GM19467 (cell line): ENCODE results near the gene MSH6.

Experiments
- ATAC-seq: cut with Tn5 transposase; IDR thresholded peaks from one replicate; pipeline ENCODE4 v1.9.1; 2021; ENCODE audit warnings: mild to moderate bottlenecking, moderate library complexity; ENCODE audit not compliant: unreplicated experiment

The MSH6 gene

GRCh38 chr2:47782671-47783485 is at the start of gene MSH6:
MSH6 (plus strand) TSS chr2:47783145; CDS start chr2:47783234, 89 bp downstream.
- ATAC-seq, result peak; percentile 74

- no peak for ATAC-seq
Measured at GRCh38 chr2:47735136-47735869, 47.6 kb upstream of the MSH6 start.

GRCh38 chr2:47735912-47736311 is 47.0 kb upstream of the MSH6 start:
- ATAC-seq, result no peak

- ATAC-seq, result no peak
Measured at GRCh38 chr2:47737191-47737975, 45.6 kb upstream of the MSH6 start.

- no peak for ATAC-seq
Measured at GRCh38 chr2:47738331-47738730, 44.6 kb upstream of the MSH6 start.

GRCh38 chr2:47741101-47741500 is 41.8 kb upstream of the MSH6 start:
- no peak for ATAC-seq

GRCh38 chr2:47741637-47742036 is 41.3 kb upstream of the MSH6 start:
- ATAC-seq, result no peak

GRCh38 chr2:47744074-47744473 is 38.9 kb upstream of the MSH6 start:
- no peak for ATAC-seq

GRCh38 chr2:47747878-47748277 is 35.1 kb upstream of the MSH6 start:
- no peak for ATAC-seq

- ATAC-seq, result no peak
Measured at GRCh38 chr2:47751856-47752414, 31.0 kb upstream of the MSH6 start.

- ATAC-seq, result no peak
Measured at GRCh38 chr2:47767497-47767844, 15.5 kb upstream of the MSH6 start.

GRCh38 chr2:47767880-47768609 is 14.9 kb upstream of the MSH6 start:
- ATAC-seq, result peak; percentile 69

- no peak for ATAC-seq
Measured at GRCh38 chr2:47769318-47769717, 13.6 kb upstream of the MSH6 start.

- no peak for ATAC-seq
Measured at GRCh38 chr2:47771211-47771610, 11.7 kb upstream of the MSH6 start.

- ATAC-seq, result no peak
Measured at GRCh38 chr2:47772343-47772742, 10.6 kb upstream of the MSH6 start.

GRCh38 chr2:47774567-47774966 is 8.4 kb upstream of the MSH6 start:
- ATAC-seq, result no peak

GRCh38 chr2:47777277-47777937 is 5.5 kb upstream of the MSH6 start:
- no peak for ATAC-seq

GRCh38 chr2:47778698-47779425 is 4.1 kb upstream of the MSH6 start:
- ATAC-seq, result no peak

- ATAC-seq, result no peak
Measured at GRCh38 chr2:47779426-47779790, 3.5 kb upstream of the MSH6 start.

GRCh38 chr2:47782381-47782670 is 619 bp upstream of the MSH6 start:
- peak; percentile 5 for ATAC-seq
